Measurements from ENCODE around the gene PNPLA6.

DNA sequence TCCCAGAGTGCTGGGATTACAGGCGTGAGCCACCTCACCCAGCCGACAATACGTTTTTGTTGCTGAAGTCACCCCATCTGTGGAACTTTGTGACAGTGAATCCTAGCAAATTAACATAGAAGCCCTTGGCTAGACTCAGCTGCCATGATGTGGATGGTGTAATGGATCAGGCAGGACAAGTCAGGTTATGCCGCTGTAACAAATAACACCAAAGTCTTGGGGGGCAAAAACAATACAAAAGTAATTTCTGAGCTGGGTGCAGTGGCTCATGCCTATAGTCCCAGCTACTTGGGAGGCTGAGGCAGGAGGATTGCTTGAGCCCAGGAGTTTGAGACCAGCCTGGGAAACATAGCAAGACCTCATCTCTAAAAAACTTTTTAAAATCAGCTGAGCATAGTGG, 29.3 kb downstream of the PNPLA6 start:
- TF ChIP-seq, protein P1, sequence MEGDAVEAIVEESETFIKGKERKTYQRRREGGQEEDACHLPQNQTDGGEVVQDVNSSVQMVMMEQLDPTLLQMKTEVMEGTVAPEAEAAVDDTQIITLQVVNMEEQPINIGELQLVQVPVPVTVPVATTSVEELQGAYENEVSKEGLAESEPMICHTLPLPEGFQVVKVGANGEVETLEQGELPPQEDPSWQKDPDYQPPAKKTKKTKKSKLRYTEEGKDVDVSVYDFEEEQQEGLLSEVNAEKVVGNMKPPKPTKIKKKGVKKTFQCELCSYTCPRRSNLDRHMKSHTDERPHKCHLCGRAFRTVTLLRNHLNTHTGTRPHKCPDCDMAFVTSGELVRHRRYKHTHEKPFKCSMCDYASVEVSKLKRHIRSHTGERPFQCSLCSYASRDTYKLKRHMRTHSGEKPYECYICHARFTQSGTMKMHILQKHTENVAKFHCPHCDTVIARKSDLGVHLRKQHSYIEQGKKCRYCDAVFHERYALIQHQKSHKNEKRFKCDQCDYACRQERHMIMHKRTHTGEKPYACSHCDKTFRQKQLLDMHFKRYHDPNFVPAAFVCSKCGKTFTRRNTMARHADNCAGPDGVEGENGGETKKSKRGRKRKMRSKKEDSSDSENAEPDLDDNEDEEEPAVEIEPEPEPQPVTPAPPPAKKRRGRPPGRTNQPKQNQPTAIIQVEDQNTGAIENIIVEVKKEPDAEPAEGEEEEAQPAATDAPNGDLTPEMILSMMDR (IDR thresholded peaks at IDR 0.05): no peak
- no peak for TF ChIP-seq POLR2A (IDR thresholded peaks at IDR 0.05)

Measured in heart left ventricle (tissue), 13 donors.